HepG2 (cell line): Measurements from ENCODE around the gene PTPRO. TPM values are rescaled to one million over a fixed set of nuclear protein-coding genes. Genes with fewer than 3 reads are reported as not detected.

Experiments used
- AKNA ChIP-seq: sonication (generic); formaldehyde crosslinking; IDR thresholded peaks from 2 replicates; pipeline ENCODE4 v1.4.0; 2020; ENCODE audit warnings: missing genetic modification reagents, borderline replicate concordance
- BORCS8-MEF2B ChIP-seq: sonication (generic); formaldehyde crosslinking; IDR thresholded peaks from 2 replicates; pipeline ENCODE4 v1.8.0; 2022; ENCODE audit warnings: mild to moderate bottlenecking, missing genetic modification reagents
- CHD4 ChIP-seq: fragments of 200-600 bp; sonication (generic); IDR thresholded peaks from 2 replicates; pipeline ENCODE4 v1.7.0; 2017; ENCODE audit warnings: mild to moderate bottlenecking, low read length, borderline replicate concordance
- CREM ChIP-seq, 2 experiments: sonication (generic) in 1 of 2; formaldehyde crosslinking in 1 of 2; IDR thresholded peaks; 2 replicates each; pipeline versions ENCODE4 v1.4.0 to v1.6.1; 2016 to 2020; ENCODE audit warnings: antibody characterized with exemption in 1 of 2, mild to moderate bottlenecking in 1 of 2, missing genetic modification reagents in 1 of 2
- ELF3 ChIP-seq: IDR thresholded peaks from 2 replicates; pipeline ENCODE4 v1.6.1; 2016; ENCODE audit warnings: missing genetic modification reagents, missing compliant biosample characterization
- KAT8 ChIP-seq: IDR thresholded peaks from 2 replicates; pipeline ENCODE4 v1.6.1; 2016; ENCODE audit warnings: missing genetic modification reagents, missing compliant biosample characterization
- NR2F1 ChIP-seq, 2 experiments: fragments of 450-650 bp in 1 of 2; formaldehyde crosslinking in 1 of 2; IDR thresholded peaks; 2 replicates each; pipeline versions ENCODE4 v1.5.0 to v1.6.1; 2016 to 2020; ENCODE audit warnings: mild to moderate bottlenecking in 1 of 2, missing compliant biosample characterization in 1 of 2, missing genetic modification reagents in 1 of 2, moderate library complexity in 1 of 2
- PAXIP1 ChIP-seq: sonication (generic); formaldehyde crosslinking; conservative IDR thresholded peaks from 2 replicates; pipeline ENCODE4 v1.4.0; 2020; ENCODE audit warnings: mild to moderate bottlenecking, missing genetic modification reagents, moderate library complexity
- POGZ ChIP-seq: sonication (generic); formaldehyde crosslinking; IDR thresholded peaks from 2 replicates; pipeline ENCODE4 v1.4.0; 2020; ENCODE audit warnings: mild to moderate bottlenecking, missing genetic modification reagents
- RXRB ChIP-seq: IDR thresholded peaks from 2 replicates; pipeline ENCODE4 v1.6.1; 2016; ENCODE audit warnings: borderline replicate concordance, missing genetic modification reagents, missing compliant biosample characterization
- ZBTB21 ChIP-seq: sonication (generic); formaldehyde crosslinking; IDR thresholded peaks from 2 replicates; pipeline ENCODE4 v1.4.0; 2020; ENCODE audit warnings: missing genetic modification reagents
- ZNF101 ChIP-seq: sonication (generic); formaldehyde crosslinking; IDR thresholded peaks from 2 replicates; pipeline ENCODE4 v1.4.0; 2020; ENCODE audit warnings: mild to moderate bottlenecking, low read depth, missing genetic modification reagents, borderline replicate concordance
- ZNF383 ChIP-seq: sonication (generic); formaldehyde crosslinking; IDR thresholded peaks from 2 replicates; pipeline ENCODE4 v1.4.0; 2020; ENCODE audit warnings: missing genetic modification reagents, mild to moderate bottlenecking, borderline replicate concordance
- ZSCAN5A ChIP-seq: sonication (generic); formaldehyde crosslinking; IDR thresholded peaks from 2 replicates; pipeline ENCODE4 v1.8.0; 2022; ENCODE audit warnings: mild to moderate bottlenecking, missing genetic modification reagents, borderline replicate concordance
- polyA plus RNA-seq, 8 experiments: library from polyadenylated mRNA; depleted of rRNA in 3 of 8; stranded (reverse) in 7 of 8; unstranded in 1 of 8; fragments of >200 nt; fragmentation: Illumina TruSeq in 4 of 8; extraction: Trizol in 4 of 8; gene quantifications; 2 replicates each; pipeline versions ENCODE4 v1.2.1 to v1.2.3, GENCODE V29; 2011 to 2016; ENCODE audit warnings: low read depth in 4 of 8, missing spikeins in 1 of 8, mixed read lengths in 1 of 8; ENCODE audit not compliant: insufficient read depth in 1 of 8
- total RNA-seq, 5 experiments: library from RNA; depleted of rRNA; stranded (reverse); fragments of >200 nt; fragmentation: Illumina TruSeq; extraction: Trizol; gene quantifications; 2 replicates each; pipeline ENCODE4 v1.2.3, GENCODE V29; 2016; ENCODE audit warnings: low read depth in 1 of 5
- TF ChIP-seq, protein P1 (sequence below), 2 experiments: sonication (generic) in 1 of 2; formaldehyde crosslinking in 1 of 2; IDR thresholded peaks; 2 replicates each; pipeline versions ENCODE4 v1.4.0 to v1.6.1; 2018 to 2020; ENCODE audit warnings: missing genetic modification reagents in 2 of 2, borderline replicate concordance in 1 of 2, low read depth in 1 of 2, mild to moderate bottlenecking in 1 of 2, missing biosample characterization in 1 of 2

PTPRO gene
- total and polyA plus RNA-seq, 2 of the 13 experiments (the other 11 are each of a cell fraction or from before 2014, with no cell fraction given) = 0.04 TPM; not detected in 1

GRCh38 chr12:15629108-15629507 lies 306.8 kb downstream of the PTPRO start (continued):
- TF ChIP-seq, protein P1, sequence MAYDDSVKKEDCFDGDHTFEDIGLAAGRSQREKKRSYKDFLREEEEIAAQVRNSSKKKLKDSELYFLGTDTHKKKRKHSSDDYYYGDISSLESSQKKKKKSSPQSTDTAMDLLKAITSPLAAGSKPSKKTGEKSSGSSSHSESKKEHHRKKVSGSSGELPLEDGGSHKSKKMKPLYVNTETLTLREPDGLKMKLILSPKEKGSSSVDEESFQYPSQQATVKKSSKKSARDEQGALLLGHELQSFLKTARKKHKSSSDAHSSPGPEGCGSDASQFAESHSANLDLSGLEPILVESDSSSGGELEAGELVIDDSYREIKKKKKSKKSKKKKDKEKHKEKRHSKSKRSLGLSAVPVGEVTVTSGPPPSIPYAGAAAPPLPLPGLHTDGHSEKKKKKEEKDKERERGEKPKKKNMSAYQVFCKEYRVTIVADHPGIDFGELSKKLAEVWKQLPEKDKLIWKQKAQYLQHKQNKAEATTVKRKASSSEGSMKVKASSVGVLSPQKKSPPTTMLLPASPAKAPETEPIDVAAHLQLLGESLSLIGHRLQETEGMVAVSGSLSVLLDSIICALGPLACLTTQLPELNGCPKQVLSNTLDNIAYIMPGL (CRISPR knock-in tag; IDR thresholded peaks at IDR 0.05; ENCODE audit: borderline replicate concordance in 1 of 2, low read depth in 1 of 2) = peak in 1 of 2 experiments; percentile 22; a peak in 1 of 4 replicates
- TF ChIP-seq RXRB (peak; percentile 83), AKNA (CRISPR knock-in tag) (no peak), BORCS8-MEF2B (CRISPR knock-in tag) (no peak), ZNF101 (no peak), POGZ (CRISPR knock-in tag) (peak; percentile 90), ELF3 (CRISPR knock-in tag) (peak; percentile 67), ZBTB21 (CRISPR knock-in tag) (peak; percentile 73), NR2F1 (CRISPR knock-in tag; IDR thresholded peaks at IDR 0.05) (peak in 1 of 2 experiments; percentile 48; a peak in 2 of 4 replicates), PAXIP1 (CRISPR knock-in tag) (peak; percentile 95), KAT8 (peak; percentile 67), ZNF383 (CRISPR knock-in tag) (no peak), CREM (IDR thresholded peaks at IDR 0.05) (peak; percentile 74), CREM (CRISPR knock-in tag; IDR thresholded peaks at IDR 0.05) (no peak), CHD4 (no peak), ZSCAN5A (peak; percentile 34; the same call in 1 of the 2 replicates)
